ENCODE results near the gene UBXN4.

DNA sequence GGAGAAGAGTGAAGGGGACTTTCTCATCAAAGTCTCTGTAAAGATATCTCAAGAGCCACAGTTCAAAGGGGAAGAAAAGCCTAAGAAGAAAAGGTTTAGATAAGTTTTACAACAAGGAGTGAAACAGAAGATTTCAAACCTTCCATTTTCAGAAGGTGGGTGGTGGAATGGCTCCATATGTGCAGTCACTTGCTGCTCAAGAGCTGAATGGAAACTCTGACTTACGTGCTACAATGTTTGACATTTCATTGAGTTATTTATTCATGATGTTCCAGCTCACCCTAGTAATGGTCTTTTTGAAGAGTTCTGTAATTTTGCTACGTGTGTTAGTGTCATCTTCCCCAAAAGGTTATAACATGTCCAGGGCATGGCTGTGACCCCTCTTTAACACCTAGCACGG lies 73.6 kb downstream of the UBXN4 start:
- TF ChIP-seq, protein P1, sequence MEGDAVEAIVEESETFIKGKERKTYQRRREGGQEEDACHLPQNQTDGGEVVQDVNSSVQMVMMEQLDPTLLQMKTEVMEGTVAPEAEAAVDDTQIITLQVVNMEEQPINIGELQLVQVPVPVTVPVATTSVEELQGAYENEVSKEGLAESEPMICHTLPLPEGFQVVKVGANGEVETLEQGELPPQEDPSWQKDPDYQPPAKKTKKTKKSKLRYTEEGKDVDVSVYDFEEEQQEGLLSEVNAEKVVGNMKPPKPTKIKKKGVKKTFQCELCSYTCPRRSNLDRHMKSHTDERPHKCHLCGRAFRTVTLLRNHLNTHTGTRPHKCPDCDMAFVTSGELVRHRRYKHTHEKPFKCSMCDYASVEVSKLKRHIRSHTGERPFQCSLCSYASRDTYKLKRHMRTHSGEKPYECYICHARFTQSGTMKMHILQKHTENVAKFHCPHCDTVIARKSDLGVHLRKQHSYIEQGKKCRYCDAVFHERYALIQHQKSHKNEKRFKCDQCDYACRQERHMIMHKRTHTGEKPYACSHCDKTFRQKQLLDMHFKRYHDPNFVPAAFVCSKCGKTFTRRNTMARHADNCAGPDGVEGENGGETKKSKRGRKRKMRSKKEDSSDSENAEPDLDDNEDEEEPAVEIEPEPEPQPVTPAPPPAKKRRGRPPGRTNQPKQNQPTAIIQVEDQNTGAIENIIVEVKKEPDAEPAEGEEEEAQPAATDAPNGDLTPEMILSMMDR (conservative IDR thresholded peaks at IDR 0.05; ENCODE audit: low read length) = no peak
- TF ChIP-seq EZH2phosphoT487 (IDR thresholded peaks at IDR 0.05; ENCODE audit: borderline replicate concordance, low read depth, low read length) = no peak

Measured in OCI-LY7 (cell line).